Stimulated activated CD8-positive, alpha-beta memory T cell treated with anti-CD3 and anti-CD28 coated beads, Interleukin-15, amount 100 ng/mL, for 48 hours (primary cell): ENCODE data around the gene HOXD4.

Source experiments
- DNase-seq, 2 donors: peaks; one replicate each; pipeline ENCODE4 v3.0.0-alpha.2; 2020; ENCODE audit warnings: low read depth in 2 of 2

Gene HOXD4

GRCh38 chr2:176187899-176188773 lies 36.8 kb downstream of the HOXD4 start, which contains the start of gene HOXD1:
HOXD1 (plus strand) TSS chr2:176188668; CDS start chr2:176188802, 134 bp downstream.
- no peak for DNase-seq

GRCh38 chr2:176188774-176189680 lies 37.7 kb downstream of the HOXD4 start:
- no peak for DNase-seq

GRCh38 chr2:176189681-176190641 lies 38.6 kb downstream of the HOXD4 start:
- DNase-seq = no peak

GRCh38 chr2:176192351-176192750 lies 41.0 kb downstream of the HOXD4 start:
- no peak for DNase-seq

GRCh38 chr2:176193048-176193447 lies 41.7 kb downstream of the HOXD4 start:
- DNase-seq = no peak

- DNase-seq = no peak
Observed at GRCh38 chr2:176199902-176200301, 48.6 kb downstream of the HOXD4 start.

- DNase-seq = no peak
Observed at GRCh38 chr2:176200971-176201370, 49.6 kb downstream of the HOXD4 start.

- no peak for DNase-seq
Observed at GRCh38 chr2:176202491-176202890, 51.1 kb downstream of the HOXD4 start.
